Measurements from ENCODE around the gene ZSCAN5C.

DNA sequence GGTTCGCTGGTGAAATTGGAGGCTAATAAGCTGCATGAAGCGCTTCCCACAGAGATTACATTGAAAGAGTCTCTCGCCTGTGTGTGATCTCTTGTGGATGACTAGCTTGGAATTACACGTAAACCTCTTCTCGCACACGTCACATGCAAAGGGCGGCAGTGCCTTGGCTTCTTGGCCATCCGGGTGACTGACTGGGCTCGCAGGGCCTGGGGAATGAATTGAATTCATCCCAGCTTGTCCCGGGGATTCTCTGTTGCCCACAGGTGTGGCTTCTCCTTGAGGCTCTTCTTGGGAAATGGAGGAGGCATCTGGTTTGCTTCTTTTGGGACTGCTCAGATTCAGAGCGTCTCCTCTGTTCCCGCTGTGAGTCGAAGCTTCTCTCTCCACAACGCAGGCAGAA is 19.8 kb downstream of the ZSCAN5C start:
- no peak for TF ChIP-seq TSHZ1 (tag by site-specific recombination; IDR thresholded peaks at IDR 0.05; ENCODE audit: borderline replicate concordance)
- TF ChIP-seq ZNF2 (tag by site-specific recombination; IDR thresholded peaks at IDR 0.05) = no peak
